SK-N-SH (cell line): ENCODE data around the gene HBG1.

Experiments used
- CTCF ChIP-seq: fragments of 200-600 bp; sonication (generic); IDR thresholded peaks from 2 replicates; pipeline ENCODE4 v1.6.1; 2017; ENCODE audit warnings: antibody characterized with exemption, mild to moderate bottlenecking, moderate library complexity
- EP300 ChIP-seq, 2 experiments: IDR thresholded peaks; 2 replicates each; pipeline versions ENCODE4 v1.4.0 to v1.6.1; 2012; ENCODE audit warnings: borderline replicate concordance in 1 of 2, low read depth in 1 of 2, low read length in 1 of 2
- EZH2phosphoT487 ChIP-seq: fragments of 200-600 bp; sonication (generic); IDR thresholded peaks from 2 replicates; pipeline ENCODE4 v1.6.1; 2017; ENCODE audit warnings: low read depth, mixed run types, mild to moderate bottlenecking, antibody characterized with exemption, moderate library complexity, borderline replicate concordance
- FOSL2 ChIP-seq: IDR thresholded peaks from 2 replicates; pipeline ENCODE4 v1.4.0; 2012; ENCODE audit warnings: low read depth, mild to moderate bottlenecking, moderate library complexity, borderline replicate concordance
- FOXM1 ChIP-seq: IDR thresholded peaks from 2 replicates; pipeline ENCODE4 v1.4.0; 2012; ENCODE audit warnings: low read depth, mild to moderate bottlenecking
- GABPA ChIP-seq: IDR thresholded peaks from 2 replicates; pipeline ENCODE4 v1.4.0; 2012; ENCODE audit warnings: low read depth, mild to moderate bottlenecking
- IRF3 ChIP-seq: fragments of 150-350 bp; IDR thresholded peaks from 2 replicates; pipeline ENCODE4 v1.6.1; 2016; ENCODE audit warnings: mild to moderate bottlenecking, low read depth, low read length
- MAX ChIP-seq: IDR thresholded peaks from 2 replicates; pipeline ENCODE4 v1.4.0; 2012; ENCODE audit warnings: low read depth
- MXI1 ChIP-seq: IDR thresholded peaks from 2 replicates; pipeline ENCODE4 v1.6.1; 2012; ENCODE audit warnings: mild to moderate bottlenecking, low read depth, low read length, improper control_type of control experiment
- POLR2AphosphoS5 ChIP-seq: IDR thresholded peaks from 2 replicates; pipeline ENCODE4 v1.6.1; 2012; ENCODE audit warnings: low read depth, low read length
- RAD21 ChIP-seq: IDR thresholded peaks from 2 replicates; pipeline ENCODE4 v1.6.1; 2012; ENCODE audit warnings: mild to moderate bottlenecking, low read length
- REST ChIP-seq: IDR thresholded peaks from 2 replicates; pipeline ENCODE4 v1.6.1; 2012; ENCODE audit warnings: mild to moderate bottlenecking, low read depth, low read length, moderate library complexity
- SIN3A ChIP-seq: IDR thresholded peaks from 2 replicates; pipeline ENCODE4 v1.6.1; 2012; ENCODE audit warnings: low read depth, mild to moderate bottlenecking, low read length, moderate library complexity, borderline replicate concordance
- YY1 ChIP-seq: IDR thresholded peaks from 2 replicates; pipeline ENCODE4 v1.4.0; 2012; ENCODE audit warnings: low read depth, mild to moderate bottlenecking

GRCh38 chr11:5230266-5230665, 19.4 kb downstream of the HBG1 start:
- TF ChIP-seq CTCF: no peak
- no peak for TF ChIP-seq IRF3
- no peak for TF ChIP-seq YY1
- no peak for TF ChIP-seq FOXM1
- TF ChIP-seq EZH2phosphoT487: no peak
- TF ChIP-seq REST: no peak
- no peak for TF ChIP-seq EP300 (IDR thresholded peaks at IDR 0.05; ENCODE audit: borderline replicate concordance in 1 of 2, low read depth in 1 of 2, low read length in 1 of 2)
- no peak for TF ChIP-seq FOSL2
- TF ChIP-seq RAD21: no peak
- TF ChIP-seq MAX: no peak
- TF ChIP-seq GABPA: no peak
- TF ChIP-seq MXI1: no peak
- TF ChIP-seq POLR2AphosphoS5: no peak
- no peak for TF ChIP-seq SIN3A
